GM21717 (cell line): ENCODE results near the gene SPRING1.
"Not testable (repeated sequence)": the region's sequence is repeated elsewhere in the genome, so short reads cannot be mapped to it uniquely, and the experiment has no call there.

Experiments used
- ATAC-seq: cut with Tn5 transposase; IDR thresholded peaks from one replicate; pipeline ENCODE4 v1.9.1; 2021; ENCODE audit warnings: mild to moderate bottlenecking, moderate library complexity; ENCODE audit not compliant: unreplicated experiment

SPRING1 gene

DNA sequence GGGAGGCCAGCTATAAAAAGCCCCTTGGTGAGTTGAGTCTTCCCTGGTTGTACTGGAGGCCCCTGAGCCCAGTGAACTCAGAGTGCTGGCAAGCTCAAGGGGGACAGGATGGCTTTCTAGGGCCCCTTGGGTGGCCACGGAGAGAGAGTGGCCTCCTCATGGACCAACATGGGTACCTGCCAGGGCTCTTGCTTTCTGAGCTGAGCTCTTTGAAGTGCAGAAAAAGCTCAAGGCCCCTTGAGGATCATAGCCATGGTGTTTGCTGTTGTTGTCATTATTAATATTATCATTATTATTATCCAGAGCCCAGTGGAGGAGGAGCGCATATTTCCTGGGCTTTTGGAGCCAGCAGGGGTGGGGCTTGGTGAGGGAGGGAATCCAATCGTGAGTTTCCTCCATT is 6.9 kb upstream of the SPRING1 start:
- no peak for ATAC-seq

- not testable (repeated sequence) for ATAC-seq
Measured at GRCh38 chr12:116742787-116743186, 4.9 kb upstream of the SPRING1 start.

DNA sequence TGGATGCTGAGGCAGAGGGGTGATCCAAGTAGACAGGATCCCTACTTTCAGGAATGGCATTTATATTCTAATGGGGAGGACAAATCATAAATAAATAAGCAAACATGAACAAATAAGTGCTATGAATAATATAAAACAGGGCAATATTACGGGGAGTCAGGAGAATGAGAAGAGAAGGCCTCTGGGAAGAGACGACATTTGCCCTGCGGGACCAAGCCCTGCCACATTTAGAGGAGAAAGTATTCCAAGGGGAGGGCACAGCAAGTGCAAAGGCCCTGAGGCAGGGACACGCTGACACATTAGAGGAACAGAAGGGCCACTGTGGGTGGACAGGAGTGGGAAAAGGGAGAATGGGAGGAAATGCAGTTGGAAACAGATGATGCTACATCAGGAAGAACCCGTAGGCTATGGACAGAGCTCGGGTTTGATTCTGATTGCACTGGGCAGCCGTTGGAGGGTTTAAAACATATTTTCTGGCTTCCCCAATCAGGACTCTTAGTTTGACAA is 1.6 kb upstream of the SPRING1 start:
- no peak for ATAC-seq

GRCh38 chr12:116736962-116737773 is 701 bp downstream of the SPRING1 start:
- no peak for ATAC-seq

DNA sequence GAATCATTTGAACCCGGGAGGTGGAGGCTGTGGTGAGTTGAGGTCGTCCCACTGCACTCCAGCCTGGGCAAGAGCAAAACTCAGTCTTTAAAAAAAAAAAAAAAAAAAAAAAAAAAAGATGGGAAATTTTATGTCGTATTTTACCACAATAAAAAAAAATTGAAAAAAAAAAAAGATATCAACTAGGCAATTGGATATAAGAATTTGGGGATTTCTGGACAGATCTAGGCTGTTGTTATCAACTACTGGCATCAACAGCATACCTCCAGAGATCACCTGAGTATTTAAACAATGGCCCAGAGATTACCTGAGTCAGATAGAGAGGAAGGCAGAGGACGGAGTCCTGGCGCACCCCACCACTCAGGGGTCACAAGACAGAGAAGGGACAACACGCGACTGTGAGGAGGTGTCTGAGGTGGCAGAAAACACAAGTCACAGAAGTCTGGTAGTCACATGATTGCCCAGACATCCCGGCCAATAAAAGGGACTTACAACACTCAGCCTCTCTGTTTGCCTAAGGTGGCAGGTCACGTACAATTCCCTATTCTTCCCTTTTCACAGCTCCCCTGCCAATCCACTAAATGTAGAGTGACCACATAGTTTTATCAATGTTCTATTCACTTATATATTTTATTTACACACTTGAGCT is 1.8 kb downstream of the SPRING1 start:
- no peak for ATAC-seq

GRCh38 chr12:116735084-116735483 is 2.8 kb downstream of the SPRING1 start:
- ATAC-seq: no peak

DNA sequence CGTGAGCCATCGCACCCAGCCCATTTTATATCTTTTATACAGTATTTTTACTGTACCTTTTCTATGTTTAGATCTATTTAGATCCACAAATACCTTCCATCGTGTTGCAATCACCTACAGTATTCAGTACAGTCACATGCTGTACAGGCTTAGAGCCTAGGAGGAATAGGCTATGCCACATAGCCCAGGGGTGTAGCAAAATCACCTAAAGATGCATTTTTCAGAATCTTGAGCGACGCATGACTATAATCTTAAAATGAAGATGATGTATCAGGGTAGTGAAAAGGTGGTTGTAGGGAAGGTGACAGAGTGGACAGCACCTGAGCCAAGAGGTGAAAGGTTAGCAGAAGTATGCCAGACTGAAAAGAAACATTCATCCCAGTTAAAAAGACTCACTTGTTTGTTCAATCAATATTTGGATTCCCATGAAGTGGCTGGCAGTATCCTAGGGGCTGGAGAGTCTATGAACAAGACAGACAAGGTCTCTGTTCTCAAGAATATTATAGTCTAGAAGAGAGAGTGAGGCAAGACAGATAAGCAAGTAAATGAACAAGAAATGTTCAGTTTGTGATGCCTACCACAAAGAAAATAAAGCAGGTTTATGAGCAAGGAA is 3.6 kb downstream of the SPRING1 start:
- no peak for ATAC-seq

DNA sequence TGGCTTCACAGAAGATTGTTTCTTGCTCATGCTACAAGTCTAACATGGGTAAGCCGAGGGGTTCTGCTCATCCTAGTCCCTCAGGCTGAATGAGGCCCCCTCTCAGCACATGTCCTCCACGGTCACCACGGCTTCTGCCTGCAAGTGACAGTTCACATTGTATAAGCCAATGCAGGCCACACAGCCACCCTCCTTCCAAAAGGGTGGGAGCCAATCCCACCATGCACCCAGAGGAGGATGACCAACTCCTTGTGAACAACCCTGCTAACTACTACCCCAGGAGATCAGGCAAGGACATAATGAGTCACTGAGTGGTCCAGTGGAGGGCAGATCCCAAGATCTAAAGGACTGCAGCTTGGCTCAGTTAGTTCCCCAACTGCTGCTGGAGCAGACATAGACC is 6.1 kb downstream of the SPRING1 start:
- ATAC-seq: no peak

DNA sequence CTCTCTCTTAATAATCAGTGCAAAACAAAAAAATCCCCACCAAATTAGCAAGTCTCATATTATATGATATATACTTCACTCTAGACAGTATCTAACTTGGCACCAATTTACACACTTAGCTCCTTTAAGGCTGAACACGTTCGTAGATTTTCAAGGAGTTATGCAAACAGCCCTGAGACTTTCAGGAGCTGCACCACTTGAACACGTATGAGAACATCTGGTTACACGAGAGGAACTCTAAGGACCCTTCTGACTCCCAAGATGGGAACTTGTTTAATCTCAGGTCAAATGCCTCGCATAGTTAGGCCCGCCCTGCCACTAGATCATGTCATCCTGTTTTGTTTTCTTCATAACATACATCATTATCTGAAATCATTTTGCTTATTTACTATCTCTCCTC is 10.0 kb downstream of the SPRING1 start:
- ATAC-seq: no peak

- no peak for ATAC-seq
Measured at GRCh38 chr12:116727261-116727660, 10.6 kb downstream of the SPRING1 start.

- no peak for ATAC-seq
Measured at GRCh38 chr12:116726694-116727093, 11.2 kb downstream of the SPRING1 start.

- no peak for ATAC-seq
Measured at GRCh38 chr12:116722245-116722644, 15.6 kb downstream of the SPRING1 start.

DNA sequence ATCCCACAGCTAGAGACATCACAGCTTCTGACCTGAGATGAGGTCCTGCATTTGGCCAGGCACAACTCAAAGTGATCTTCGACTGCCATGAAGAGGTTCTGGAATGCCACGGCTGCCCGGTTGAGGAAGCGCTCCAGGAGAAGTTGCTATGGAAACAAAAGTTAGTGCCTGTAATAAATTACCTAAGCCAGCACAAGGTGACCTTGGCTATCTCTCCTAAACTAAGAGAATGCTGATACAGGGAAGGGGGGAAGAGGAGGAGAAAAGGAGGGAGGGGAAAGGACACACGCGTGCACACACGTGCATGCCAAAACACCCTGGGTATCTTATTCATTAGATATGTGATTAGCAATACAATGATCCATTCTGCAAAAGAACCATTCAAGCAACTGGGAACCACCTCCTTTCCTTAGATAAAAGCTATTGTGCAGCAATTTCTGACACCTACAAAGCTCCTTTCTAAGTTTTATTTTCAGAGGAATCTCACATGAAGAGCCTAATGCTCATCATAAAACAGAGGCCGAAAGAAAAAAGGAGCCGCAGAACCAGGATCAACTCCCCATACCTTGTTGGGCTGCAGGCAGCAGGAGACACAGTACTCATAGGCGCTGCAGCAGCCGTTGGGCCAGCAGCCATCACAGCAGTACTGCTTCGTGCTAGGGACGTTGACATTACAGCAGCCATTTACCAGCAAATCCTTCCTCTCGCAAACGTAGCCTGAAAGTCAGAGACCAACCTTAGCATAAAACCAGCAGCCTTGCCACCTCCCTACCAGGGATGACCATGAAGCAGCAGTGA is 17.9 kb downstream of the SPRING1 start:
- ATAC-seq: no peak

- ATAC-seq: no peak
Measured at GRCh38 chr12:116718655-116719454, 19.0 kb downstream of the SPRING1 start.

GRCh38 chr12:116717466-116718437 is 20.1 kb downstream of the SPRING1 start:
- ATAC-seq: no peak

DNA sequence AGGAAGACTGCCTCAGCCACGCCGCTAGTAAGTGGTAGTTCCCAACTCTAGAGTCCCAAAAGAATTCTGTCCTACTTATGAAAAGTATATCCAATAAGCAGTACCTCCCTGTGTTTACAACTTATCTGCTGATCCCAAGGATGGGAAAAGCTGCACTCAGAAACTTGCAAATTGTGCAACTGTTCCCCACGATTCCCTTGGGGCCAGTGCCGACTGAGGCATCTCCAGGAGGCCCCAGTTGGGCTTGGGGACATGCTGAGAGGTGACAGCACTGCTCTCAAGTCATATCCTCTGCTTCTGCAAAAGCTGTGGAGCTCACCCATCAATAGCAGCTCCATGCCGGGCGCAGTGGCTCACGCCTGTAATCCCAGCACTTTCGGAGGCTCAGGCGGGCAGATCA is 23.7 kb downstream of the SPRING1 start:
- ATAC-seq: no peak

GRCh38 chr12:116713527-116713926 is 24.3 kb downstream of the SPRING1 start:
- no peak for ATAC-seq

- no peak for ATAC-seq
Measured at GRCh38 chr12:116712458-116713303, 25.2 kb downstream of the SPRING1 start.
